Heart right ventricle (tissue), 16 donors: ENCODE data around the gene NIN. TPM values are rescaled to one million over a fixed set of nuclear protein-coding genes. Genes with fewer than 3 reads are reported as not detected.
"Not testable (repeated sequence)": the region's sequence is repeated elsewhere in the genome, so short reads cannot be mapped to it uniquely, and the experiment has no call there.

Experiments
- ATAC-seq, 8 donors: fragments of 200-7000 bp; cut with Tn5 transposase; one replicate each; pipeline ENCODE4 v1.9.1; 2020; ENCODE audit warnings: mild to moderate bottlenecking in 8 of 8, moderate library complexity in 8 of 8, moderate number of reproducible peaks in 1 of 8
- DNase-seq, 2 donors: peaks; one replicate each; pipeline ENCODE4 v3.0.0-alpha.2; 2020
- H3K27ac ChIP-seq, 10 donors: fragments of 200-600 bp; sonication (generic) in 2 of 10; one replicate each; pipeline versions ENCODE4 v1.5.0 to v1.8.0; 2020 to 2022; ENCODE audit warnings: mild to moderate bottlenecking in 3 of 10
- H3K27me3 ChIP-seq, 7 donors: fragments of 200-600 bp; one replicate each; pipeline ENCODE4 v1.8.0; 2021 to 2022; ENCODE audit warnings: mild to moderate bottlenecking in 2 of 7
- H3K36me3 ChIP-seq, 9 donors: fragments of 200-600 bp; sonication (generic) in 1 of 9; one replicate each; pipeline versions ENCODE4 v1.5.0 to v1.8.0; 2020 to 2022; ENCODE audit warnings: mild to moderate bottlenecking in 2 of 9
- H3K4me1 ChIP-seq, 9 donors: fragments of 200-600 bp; sonication (generic) in 1 of 9; one replicate each; pipeline versions ENCODE4 v1.5.0 to v1.8.0; 2020 to 2022; ENCODE audit warnings: mild to moderate bottlenecking in 4 of 9
- H3K4me3 ChIP-seq, 10 donors: fragments of 200-600 bp; sonication (generic) in 2 of 10; one replicate each; pipeline versions ENCODE4 v1.5.0 to v1.8.0; 2020 to 2022; ENCODE audit warnings: mild to moderate bottlenecking in 7 of 10, moderate library complexity in 2 of 10
- H3K9me3 ChIP-seq, 11 donors: fragments of 200-600 bp in 10 of 11; sonication (generic) in 2 of 11; one replicate each; pipeline versions ENCODE4 v1.5.0 to v1.8.0; 2013 to 2022; ENCODE audit warnings: mild to moderate bottlenecking in 2 of 11, control low read depth in 1 of 11, moderate library complexity in 1 of 11
- WGBS, 2 donors: extraction: QIAGEN DNeasy Blood & Tissue Kit; methylation state at CpG; one replicate each; pipeline ENCODE4 v1.1.7; 2013; ENCODE audit warnings: inconsistent platforms in 1 of 2; 5-methylcytosine and 5-hydroxymethylcytosine counted together
- intact Hi-C, 10 donors: fragments of 100-400 bp; cut with DNase I; formaldehyde crosslinking; loops; one replicate each; pipeline versions ENCODE4 v1.11.1 to v1.14.2; 2022
- polyA plus RNA-seq, 2 donors: library from polyadenylated mRNA; stranded (reverse); fragments of 200-250 nt; gene quantifications; one replicate each; pipeline ENCODE4 v1.2.3, GENCODE V29; 2013
- total RNA-seq, 10 donors: library from RNA; stranded (reverse); fragmentation: NEBNext Ultra II Directional in 3 of 10; extraction: Animal tissue kit (Norgen Biotek cat#: 25700) in 3 of 10; gene quantifications; one replicate each; pipeline versions ENCODE4 v1.2.1 to v1.2.4, GENCODE V29; 2021 to 2023
- TF ChIP-seq, protein P1 (sequence below), 9 donors: fragments of 200-600 bp; sonication (generic) in 2 of 9; IDR thresholded peaks; one replicate each; pipeline versions ENCODE4 v1.5.0 to v1.8.0; 2021 to 2022; ENCODE audit warnings: antibody characterized with exemption in 9 of 9, mild to moderate bottlenecking in 5 of 9, moderate library complexity in 1 of 9
- donor health status: Arrhythmogenic right ventricular cardiomyopathy.
- donor health status: ischemic (EF 13 %, LVEDD 7.1; RV severe dilation, severe dysfunction).
- donor health status: healthy with polysubstance abuse.
- donor health status: DM: no; HTN: yes; CAD: no.
- donor health status: DM: no; HTN: no; CAD: no.
- donor health status: ischemic (EF 25% LVEDD 6.9; RV normal size, moderate dysfunction).
- donor health status: ischemic (EF 25% LVEDD 5.7; RV mildly dilated, moderate dysfunction).
- donor health status: healthy.
- donor health status: DM: yes; HTN: yes; CAD: no.
- donor health status: Ischemic cardiomyopathy.
- donor health status: ischemic (EF 35%, LVEDD 5.7; RV mildly dilated, moderate dysfunction).
- donor health status: nonischemic (EF 11% LVEDD 7.7; RV severe dilation, severe dysfunction).
- donor health status: DM: yes; HTN: yes; CAD: no.
- donor health status: PGD.
- donor health status: ischemic (EF 29% LVEDD 5.4; RV normal size, mild dysfunction).
- donor health status: nonischemic (EF 23%, LVEDD 6.1; RV moderate dilation, normal function).

Gene NIN
- total and polyA plus RNA-seq, 12 donors: 4.0 to 38.7 (median 25.1) TPM

- Histone ChIP-seq H3K9me3 (no peaks in the 10 kb centered on the region), H3K4me1 (peaks cover 0 to 76% (median 27%) of the 10 kb centered on the region in 9 donors), H3K36me3 (peaks cover 0 to 18% (median 0%) of the 10 kb centered on the region in 9 donors), H3K27ac (peak overlapping the region in 1 of 10 donors; percentile 79), H3K27me3 (no peaks in the 10 kb centered on the region), H3K4me3 (no peak overlapping the region)
- DNase-seq (no peak), ATAC-seq (no peak)
- 89 to 90% methylated on average over 3 of the region's 3 CpGs for WGBS, 2 donors
- TF ChIP-seq, protein P1, sequence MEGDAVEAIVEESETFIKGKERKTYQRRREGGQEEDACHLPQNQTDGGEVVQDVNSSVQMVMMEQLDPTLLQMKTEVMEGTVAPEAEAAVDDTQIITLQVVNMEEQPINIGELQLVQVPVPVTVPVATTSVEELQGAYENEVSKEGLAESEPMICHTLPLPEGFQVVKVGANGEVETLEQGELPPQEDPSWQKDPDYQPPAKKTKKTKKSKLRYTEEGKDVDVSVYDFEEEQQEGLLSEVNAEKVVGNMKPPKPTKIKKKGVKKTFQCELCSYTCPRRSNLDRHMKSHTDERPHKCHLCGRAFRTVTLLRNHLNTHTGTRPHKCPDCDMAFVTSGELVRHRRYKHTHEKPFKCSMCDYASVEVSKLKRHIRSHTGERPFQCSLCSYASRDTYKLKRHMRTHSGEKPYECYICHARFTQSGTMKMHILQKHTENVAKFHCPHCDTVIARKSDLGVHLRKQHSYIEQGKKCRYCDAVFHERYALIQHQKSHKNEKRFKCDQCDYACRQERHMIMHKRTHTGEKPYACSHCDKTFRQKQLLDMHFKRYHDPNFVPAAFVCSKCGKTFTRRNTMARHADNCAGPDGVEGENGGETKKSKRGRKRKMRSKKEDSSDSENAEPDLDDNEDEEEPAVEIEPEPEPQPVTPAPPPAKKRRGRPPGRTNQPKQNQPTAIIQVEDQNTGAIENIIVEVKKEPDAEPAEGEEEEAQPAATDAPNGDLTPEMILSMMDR (IDR thresholded peaks at IDR 0.05): no peak
- intact Hi-C loops: no loop called here
Measured at GRCh38 chr14:50820786-50821509, 10.0 kb downstream of the NIN start.

GRCh38 chr14:50819303-50819702, 11.7 kb downstream of the NIN start:
- peak overlapping the region in 1 of 10 donors; percentile 15 for H3K27ac ChIP-seq
- intact Hi-C loops, H3K27me3 ChIP-seq, H3K9me3 ChIP-seq, H3K4me3 ChIP-seq, ATAC-seq, DNase-seq: not testable (repeated sequence)
- 89 to 92% methylated on average over 6 of the region's 6 CpGs for WGBS, 2 donors
- peaks cover 0 to 75% (median 27%) of the 10 kb centered on the region in 9 donors for H3K4me1 ChIP-seq
- peaks cover 0 to 18% (median 0%) of the 10 kb centered on the region in 9 donors for H3K36me3 ChIP-seq

DNA sequence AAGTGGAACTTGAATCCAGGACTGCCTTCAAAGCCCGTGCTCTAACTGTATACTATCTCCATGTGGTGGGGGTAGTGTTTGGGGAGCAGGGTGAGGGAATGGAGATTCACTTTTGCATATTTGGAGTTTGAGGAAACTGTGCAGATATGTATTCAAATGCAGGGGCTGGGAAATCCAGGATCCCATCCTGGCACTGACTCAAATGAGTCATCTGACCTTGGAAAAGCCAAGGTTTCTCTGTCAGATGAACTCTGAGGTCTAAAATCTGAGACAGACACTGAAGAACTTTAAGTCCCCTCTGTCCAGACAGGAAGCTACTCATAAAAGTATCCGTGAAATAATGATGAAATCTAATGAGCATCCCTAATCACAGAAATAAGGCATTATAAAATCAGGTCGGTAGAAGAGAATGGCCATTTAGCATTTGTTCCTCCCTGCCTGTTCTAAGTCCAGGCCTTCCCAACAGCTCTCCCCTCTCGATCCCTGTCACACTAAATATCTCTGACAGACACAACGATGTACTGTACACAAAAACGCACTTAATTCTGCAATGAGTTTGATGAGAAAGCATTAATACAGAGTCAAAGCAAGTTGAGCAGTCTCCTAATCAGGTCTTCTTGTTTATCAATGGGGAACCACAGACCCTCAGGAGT, 14.4 kb downstream of the NIN start:
- Histone ChIP-seq H3K36me3 (peaks cover 0 to 18% (median 0%) of the 10 kb centered on the region in 9 donors), H3K27ac (peak overlapping the region in 4 of 10 donors; percentile 11 to 70 (median 34)), H3K4me1 (peaks cover 0 to 74% (median 13%) of the 10 kb centered on the region in 9 donors), H3K9me3 (peaks cover 0 to 7% (median 0%) of the 10 kb centered on the region in 11 donors), H3K4me3 (no peak overlapping the region), H3K27me3 (no peaks in the 10 kb centered on the region)
- ATAC-seq (peak in 4 of 8 donors; percentile 19 to 59 (median 48)), DNase-seq (peak in 1 of 2 donors; percentile 31)
- intact Hi-C loops: no loop called here
- TF ChIP-seq, protein P1 (IDR thresholded peaks at IDR 0.05): no peak
- 33 to 40% methylated on average over 6 of the region's 6 CpGs for WGBS, 2 donors

- H3K27me3 ChIP-seq, H3K36me3 ChIP-seq, H3K4me3 ChIP-seq, ATAC-seq, H3K27ac ChIP-seq, DNase-seq, intact Hi-C loops, H3K9me3 ChIP-seq: not testable (repeated sequence)
- 93 to 97% methylated on average over 5 of the region's 5 CpGs for WGBS, 2 donors
- peaks cover 0 to 65% (median 13%) of the 10 kb centered on the region in 9 donors for H3K4me1 ChIP-seq
Measured at GRCh38 chr14:50815526-50815925, 15.4 kb downstream of the NIN start.

GRCh38 chr14:50815058-50815457, 15.9 kb downstream of the NIN start:
- intact Hi-C loops: not testable (repeated sequence)

More at GRCh38 chr14:50815058-50815457, 15.9 kb downstream of the NIN start:
- H3K4me1 ChIP-seq: peaks cover 0 to 60% (median 13%) of the 10 kb centered on the region in 9 donors
- H3K27ac ChIP-seq, H3K36me3 ChIP-seq, H3K4me3 ChIP-seq, H3K27me3 ChIP-seq, ATAC-seq, H3K9me3 ChIP-seq, DNase-seq: not testable (repeated sequence)
- WGBS, 2 donors: 43 to 98% methylated on average over 1 of the region's 1 CpG
